ENCODE results near the gene GREB1.

The GREB1 gene

GRCh38 chr2:11612553-11613215 lies 78.8 kb downstream of the GREB1 start:
- no peak for DNase-seq

DNA sequence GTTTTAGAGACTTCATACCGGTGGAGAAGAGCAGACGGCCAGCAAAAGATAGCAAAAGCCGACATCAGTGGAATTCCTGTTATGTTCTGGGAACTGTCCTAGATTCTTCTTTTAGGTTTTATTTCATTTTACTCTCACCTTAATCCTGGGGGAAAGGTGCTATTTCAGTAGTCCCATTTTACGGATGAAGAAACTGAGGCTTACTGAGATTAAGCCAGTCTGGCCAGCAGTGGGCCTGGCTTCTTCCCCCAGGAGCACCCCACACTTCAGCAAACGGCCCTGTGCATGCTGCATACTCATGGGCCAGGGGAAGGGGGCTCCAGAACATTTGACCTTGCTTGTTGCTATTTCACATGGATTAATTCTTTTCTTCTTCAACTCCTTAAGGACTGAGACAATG lies 79.5 kb downstream of the GREB1 start:
- no peak for DNase-seq

- DNase-seq, result no peak
Measured at GRCh38 chr2:11615209-11615608, 81.4 kb downstream of the GREB1 start.

DNA sequence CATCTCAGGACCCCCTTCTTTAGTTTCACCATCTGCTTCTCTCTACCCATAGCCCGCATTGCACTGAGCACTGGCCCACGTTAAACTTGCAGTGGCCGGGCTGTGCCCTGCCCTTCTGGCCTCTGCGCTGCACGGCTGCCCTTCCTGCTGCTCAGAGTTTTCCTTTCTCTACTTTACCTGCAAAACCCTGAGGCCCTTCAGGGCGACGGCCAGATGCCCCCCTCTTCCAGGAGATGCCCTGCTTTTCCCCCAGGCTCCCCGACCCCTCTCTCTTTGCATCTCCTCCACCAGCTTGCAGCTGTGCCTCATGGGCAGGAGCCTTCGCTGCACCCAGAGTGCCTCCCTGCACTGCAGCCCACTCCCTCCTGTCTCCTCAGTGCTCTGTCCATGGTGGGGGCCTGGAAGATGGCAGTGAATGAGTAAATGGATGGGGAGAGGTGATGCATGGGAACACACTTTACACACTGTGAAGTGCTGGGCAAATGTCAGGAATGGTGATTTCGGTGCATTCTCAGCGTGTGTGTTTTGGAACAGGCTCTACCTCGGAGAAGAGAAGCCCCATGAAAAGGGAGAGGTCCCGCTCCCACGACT lies 82.3 kb downstream of the GREB1 start:
- DNase-seq, result no peak

DNA sequence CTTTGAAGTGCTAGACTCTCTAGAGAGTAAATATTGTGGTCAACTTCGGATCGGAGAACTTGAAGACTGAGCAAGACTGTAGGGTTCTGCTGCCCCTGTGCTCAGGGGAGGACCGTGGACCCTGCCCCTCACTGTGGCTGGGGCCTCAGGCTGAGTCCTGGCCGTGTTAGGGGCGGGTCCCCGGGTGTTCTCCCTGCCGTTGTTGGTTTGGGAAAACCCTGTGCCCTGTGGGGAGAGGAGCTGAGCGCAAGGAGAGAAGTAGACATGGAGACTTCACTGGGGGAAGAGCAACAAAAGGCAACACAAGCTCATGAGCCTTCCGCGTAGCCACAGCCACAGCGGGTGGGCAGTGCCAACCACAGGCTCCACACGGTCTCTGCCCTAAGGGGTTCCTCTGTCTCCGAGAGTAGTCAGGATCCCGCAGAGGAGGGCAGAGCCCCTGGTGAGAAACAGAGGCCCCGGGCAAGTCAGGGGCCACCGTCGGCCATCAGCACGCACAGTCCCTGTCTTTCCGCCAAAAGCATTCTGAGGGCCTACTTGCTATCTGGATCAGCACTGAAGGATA lies 83.1 kb downstream of the GREB1 start:
- no peak for DNase-seq

DNA sequence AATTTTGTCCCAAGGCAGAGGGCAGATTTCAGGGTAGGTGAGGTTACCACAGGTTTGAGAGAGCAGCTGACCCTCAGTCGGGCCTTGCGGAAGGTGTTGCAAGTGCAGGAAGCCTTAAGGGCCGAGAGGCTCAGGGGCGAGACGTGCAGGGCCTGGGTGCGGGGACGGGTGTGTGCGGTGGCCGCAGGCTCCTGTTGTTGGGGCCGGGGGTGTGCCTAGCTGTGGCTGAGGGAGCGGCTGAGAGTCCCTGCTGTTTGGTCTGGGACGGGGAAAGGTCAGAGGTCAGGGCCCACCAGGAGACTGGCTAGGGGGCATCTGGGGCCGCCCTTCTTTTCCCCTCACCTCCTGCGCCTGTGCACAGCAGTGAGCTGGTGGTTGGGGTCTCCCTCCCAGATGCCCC lies 83.7 kb downstream of the GREB1 start:
- DNase-seq, result no peak

GRCh38 chr2:11617984-11618707 lies 84.3 kb downstream of the GREB1 start:
- no peak for DNase-seq

DNA sequence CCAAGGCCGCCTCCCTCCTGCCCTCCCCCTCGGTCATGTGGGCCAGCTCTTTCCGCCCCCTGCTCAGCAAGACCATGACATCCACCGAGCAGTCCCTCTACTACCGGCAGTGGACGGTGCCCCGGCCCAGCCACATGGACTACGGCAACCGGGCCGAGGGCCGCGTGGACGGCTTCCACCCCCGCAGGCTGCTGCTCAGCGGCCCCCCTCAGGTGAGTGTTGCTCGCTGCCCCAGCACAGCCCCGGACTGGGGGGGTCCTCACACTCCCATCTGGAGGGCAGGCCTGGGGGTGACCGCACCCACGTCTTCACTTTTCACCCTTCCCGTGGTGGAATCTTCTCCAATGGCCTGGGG lies 84.8 kb downstream of the GREB1 start:
- no peak for DNase-seq

DNA sequence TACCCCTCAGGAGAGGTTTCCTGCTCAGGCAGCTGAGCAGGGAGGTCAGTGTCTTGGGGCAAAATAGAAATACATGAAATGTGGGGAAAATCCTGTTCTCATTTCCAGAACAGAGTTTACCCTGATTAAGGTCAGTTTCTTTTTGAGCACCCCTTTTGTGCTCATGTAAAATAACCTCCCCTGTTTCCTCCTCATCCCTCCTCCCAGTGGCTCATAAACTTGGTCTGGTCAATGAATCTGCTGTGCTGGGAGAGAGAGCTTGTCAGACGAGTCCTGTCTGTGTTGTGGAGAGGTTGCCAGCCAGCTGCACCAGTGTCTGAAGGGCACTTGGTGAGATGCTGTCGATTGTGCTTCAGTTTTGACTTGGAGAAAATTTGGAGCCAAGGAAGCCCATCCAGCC lies 87.6 kb downstream of the GREB1 start:
- DNase-seq, result no peak

DNA sequence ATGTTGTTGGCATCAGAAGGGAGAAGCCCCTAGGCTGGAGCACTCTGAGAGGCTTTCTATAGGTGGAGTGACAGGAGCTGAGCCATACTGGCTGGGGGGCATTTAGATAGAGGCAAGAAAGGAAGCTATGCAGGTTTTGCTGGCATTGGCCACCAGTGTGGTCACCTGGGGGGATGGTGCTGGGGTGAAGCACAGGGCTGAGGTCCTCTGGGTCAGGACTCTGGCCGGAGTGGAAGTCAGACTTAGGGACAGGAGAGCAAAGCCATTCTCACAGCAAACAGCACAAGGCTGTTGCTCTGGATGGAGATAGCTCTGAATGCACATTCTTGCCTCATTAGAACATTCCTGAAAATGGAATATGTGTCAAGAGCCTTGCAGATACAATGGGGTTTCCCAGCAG lies 88.8 kb downstream of the GREB1 start:
- no peak for DNase-seq

DNA sequence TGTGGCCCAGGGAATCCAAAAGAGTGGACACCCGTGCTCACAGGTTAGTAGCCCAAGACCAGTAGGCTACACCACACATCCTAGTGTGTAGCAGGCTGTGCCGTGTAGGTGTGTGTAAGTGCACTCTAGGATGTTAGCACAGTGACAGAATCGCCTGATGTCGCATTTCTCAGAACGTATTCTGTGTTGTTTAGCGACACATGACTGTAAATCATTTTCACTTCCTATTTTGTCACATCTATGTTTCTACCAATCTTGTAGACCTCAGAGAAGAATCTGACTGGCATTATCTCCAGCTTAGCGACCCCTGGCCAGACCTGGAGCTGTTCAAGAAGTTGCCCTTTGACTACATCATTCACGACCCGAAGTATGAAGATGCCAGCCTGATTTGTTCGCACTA lies 91.0 kb downstream of the GREB1 start:
- no peak for DNase-seq

DNA sequence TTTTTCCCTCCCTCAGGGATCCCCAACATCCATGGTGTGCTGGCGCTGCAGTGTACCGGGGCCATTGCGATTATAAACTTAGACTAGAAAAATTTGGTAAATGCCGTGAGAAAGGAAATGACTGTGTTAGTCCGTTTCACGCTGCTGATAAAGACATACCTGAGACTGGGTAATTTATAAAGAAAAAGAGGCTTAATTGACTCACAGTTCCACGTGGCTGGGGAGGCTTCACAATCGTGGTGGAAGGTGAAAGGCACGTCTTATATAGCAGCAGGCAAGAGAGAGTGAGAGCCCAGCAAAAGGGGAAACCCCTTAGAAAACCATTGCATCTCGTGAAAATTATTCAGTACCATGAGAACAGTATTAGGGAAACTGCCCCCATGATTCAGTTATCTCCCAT lies 91.8 kb downstream of the GREB1 start:
- DNase-seq, result no peak

- no peak for DNase-seq
Measured at GRCh38 chr2:11628675-11629074, 94.8 kb downstream of the GREB1 start.

GRCh38 chr2:11629215-11629614 lies 95.4 kb downstream of the GREB1 start:
- no peak for DNase-seq

- no peak for DNase-seq
Measured at GRCh38 chr2:11629851-11630250, 96.0 kb downstream of the GREB1 start.

DNA sequence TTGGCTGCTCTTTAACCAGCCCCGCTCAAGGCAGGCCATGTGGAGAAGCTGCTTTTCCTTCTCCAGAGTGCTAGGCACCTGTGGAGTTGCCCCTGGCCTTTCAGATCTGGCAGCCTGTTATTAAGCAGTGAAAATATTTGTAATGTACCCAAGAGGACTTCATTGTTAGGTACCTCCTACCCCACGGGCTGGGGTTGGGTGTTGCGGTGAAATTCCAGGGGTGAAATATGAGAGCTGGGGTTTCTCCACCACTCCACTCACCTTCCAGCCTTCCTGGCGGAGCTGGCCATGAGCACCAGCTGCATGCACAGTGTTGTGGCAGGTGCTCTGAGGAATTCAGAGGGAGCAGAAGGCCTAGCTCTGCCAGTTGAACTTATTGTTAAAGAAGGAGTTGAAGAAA lies 97.0 kb downstream of the GREB1 start:
- no peak for DNase-seq

DNA sequence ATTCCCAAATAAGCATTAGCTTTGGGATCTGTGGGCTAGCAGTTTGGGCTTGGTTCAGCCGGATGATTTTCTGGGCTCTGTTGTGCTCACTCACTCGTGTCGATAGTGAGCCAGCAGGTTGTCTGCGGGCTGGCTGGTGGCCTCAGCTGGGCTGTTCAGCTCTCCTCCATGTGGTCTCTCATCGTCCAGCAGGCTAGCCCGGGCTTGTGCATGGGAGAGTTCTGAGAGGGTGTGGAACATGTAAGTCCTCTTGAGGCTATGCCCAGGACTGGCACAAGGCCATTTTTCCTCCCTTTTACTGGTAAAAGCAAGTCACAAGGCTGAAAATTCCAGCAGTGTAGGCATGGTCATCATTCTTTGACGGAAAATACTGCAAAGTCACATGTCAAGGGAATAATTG lies 97.6 kb downstream of the GREB1 start:
- no peak for DNase-seq

DNA sequence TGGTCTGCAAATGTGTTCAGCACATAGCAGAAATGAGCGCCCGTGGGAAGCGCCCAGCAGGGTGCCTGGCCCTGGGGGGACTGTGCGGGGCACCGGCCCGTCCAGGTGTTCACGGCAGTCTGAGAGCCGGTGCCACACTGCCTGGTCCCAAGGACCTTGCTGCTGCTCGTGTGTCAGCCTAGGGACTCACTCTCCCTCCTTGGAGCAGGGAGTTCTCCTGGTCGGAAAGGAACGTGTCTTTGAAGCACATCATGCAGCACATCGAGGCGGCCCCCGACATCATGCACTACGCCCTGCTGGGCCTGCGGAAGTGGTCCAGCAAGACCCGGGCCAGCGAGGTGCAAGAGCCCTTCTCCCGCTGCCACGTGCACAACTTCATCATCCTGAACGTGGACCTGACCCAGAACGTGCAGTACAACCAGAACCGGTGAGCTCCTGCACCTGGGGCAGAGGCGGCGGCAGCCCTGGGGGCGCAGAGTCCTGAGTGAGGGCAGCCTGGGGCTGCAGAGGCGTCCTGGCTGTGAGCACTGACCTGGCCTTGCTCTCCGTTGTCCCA lies 100.2 kb downstream of the GREB1 start:
- no peak for DNase-seq

DNA sequence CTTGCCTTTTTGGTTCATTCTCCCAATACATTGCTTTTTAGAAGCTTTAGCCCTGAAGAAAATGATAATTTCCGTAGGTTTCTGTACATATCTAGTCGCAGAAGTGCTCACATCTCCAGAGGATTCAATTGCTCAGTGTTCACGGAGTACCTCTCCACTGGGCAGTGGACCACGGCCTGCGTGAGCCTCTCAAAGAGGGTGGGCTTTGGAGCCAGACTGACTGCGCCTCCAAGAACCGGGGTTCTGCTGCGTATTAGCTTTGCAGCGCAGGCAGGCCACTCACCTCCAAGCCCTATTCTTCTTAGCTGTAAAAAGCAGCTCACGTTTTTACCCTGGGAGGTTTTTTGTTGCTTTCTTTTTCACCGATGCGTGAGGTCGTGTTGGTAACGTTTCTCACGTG lies 100.7 kb downstream of the GREB1 start:
- DNase-seq, result no peak

- DNase-seq, result no peak
Measured at GRCh38 chr2:11635141-11635540, 101.3 kb downstream of the GREB1 start.

DNA sequence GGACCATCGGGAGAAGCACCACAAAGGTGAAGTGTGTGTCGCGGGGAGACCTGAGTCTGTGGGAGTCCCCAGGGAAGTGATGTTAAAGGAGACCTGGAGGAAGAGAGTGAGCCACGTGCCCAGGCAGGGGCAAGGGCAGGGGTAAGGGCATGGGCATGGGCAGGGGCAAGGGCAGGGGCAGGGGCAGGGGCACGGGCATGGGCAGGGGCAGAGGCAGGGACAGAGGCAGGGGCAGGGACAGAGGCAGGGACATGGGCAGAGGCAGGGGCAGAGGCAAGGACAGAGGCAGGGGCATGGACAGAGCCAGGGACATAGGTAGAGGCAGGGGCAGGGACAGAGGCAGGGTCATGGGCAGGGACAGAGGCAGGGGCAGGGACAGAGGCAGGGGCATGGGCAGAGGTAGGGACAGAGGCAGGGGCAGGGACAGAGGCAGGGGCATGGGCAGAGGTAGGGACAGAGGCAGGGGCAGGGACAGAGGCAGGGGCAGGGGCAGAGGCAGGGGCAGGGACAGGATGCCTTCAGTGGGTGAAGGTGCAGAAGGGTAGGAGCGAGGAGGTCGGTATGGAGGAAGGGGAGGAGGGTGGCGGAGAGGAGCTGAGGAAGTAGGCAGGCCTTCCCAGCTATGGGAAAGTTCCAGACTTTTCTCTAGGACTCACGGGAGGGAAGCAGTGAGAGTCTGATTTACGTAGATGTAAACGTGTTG lies 102.9 kb downstream of the GREB1 start:
- no peak for DNase-seq

- DNase-seq, result no peak
Measured at GRCh38 chr2:11637546-11637945, 103.7 kb downstream of the GREB1 start.

GRCh38 chr2:11639503-11639902 lies 105.7 kb downstream of the GREB1 start:
- no peak for DNase-seq
